ENCODE results near the gene AP5S1. TPM values are rescaled to one million over a fixed set of nuclear protein-coding genes. Genes with fewer than 3 reads are reported as not detected.

AP5S1 gene
- total RNA-seq, 1 donor from 2014 or later, result 13.4 TPM

DNA sequence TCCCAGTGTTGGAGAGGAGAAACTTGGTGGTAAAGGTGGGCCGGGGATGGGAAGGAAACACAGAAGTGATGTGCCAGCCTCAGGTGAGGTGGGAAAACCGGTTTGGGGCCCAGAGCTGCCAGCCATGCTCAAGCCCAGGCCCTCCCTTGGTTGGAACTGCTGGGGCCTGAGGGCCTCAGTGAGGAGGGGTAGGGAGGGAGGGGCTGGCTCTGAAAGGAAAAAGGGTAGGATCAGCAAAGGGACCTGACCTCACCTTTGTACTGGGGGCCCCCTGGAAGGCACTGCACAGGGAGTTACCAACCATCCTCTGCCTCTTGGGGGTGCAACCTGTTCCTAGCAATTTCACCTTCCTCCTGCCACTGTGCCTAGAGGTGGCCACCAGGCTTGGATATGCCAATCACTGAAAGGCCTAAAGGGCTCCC, 37.3 kb upstream of the AP5S1 start:
- H3K27me3 Mint-ChIP-seq, result peaks cover 2% of the 10 kb centered on the region
- no peak overlapping the region for H3K4me3 Mint-ChIP-seq
- TF ChIP-seq, protein P1, sequence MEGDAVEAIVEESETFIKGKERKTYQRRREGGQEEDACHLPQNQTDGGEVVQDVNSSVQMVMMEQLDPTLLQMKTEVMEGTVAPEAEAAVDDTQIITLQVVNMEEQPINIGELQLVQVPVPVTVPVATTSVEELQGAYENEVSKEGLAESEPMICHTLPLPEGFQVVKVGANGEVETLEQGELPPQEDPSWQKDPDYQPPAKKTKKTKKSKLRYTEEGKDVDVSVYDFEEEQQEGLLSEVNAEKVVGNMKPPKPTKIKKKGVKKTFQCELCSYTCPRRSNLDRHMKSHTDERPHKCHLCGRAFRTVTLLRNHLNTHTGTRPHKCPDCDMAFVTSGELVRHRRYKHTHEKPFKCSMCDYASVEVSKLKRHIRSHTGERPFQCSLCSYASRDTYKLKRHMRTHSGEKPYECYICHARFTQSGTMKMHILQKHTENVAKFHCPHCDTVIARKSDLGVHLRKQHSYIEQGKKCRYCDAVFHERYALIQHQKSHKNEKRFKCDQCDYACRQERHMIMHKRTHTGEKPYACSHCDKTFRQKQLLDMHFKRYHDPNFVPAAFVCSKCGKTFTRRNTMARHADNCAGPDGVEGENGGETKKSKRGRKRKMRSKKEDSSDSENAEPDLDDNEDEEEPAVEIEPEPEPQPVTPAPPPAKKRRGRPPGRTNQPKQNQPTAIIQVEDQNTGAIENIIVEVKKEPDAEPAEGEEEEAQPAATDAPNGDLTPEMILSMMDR (IDR thresholded peaks at IDR 0.05), result no peak
- H3K4me1 Mint-ChIP-seq, result peaks cover 48% of the 10 kb centered on the region
- DNase-seq (no peak), ATAC-seq (ENCODE audit: low read depth) (no peak)
- H3K27ac Mint-ChIP-seq, result peak overlapping the region; percentile 68
- POLR2A ChIA-PET, result interaction anchor here (0.7 to 2.5 kb wide), 3 partner anchors 12 to 38 kb away, joined by 3 to 16 read pairs (median 4); partner anchors contain the start of gene ADISSP
- peaks cover 7% of the 10 kb centered on the region for H3K36me3 Mint-ChIP-seq (ENCODE audit: low read depth)
- H3K9me3 Mint-ChIP-seq, result no peaks in the 10 kb centered on the region
- intact Hi-C loops (cut with micrococcal nuclease), result no loop called here
- CTCF ChIA-PET, result no interaction called here

DNA sequence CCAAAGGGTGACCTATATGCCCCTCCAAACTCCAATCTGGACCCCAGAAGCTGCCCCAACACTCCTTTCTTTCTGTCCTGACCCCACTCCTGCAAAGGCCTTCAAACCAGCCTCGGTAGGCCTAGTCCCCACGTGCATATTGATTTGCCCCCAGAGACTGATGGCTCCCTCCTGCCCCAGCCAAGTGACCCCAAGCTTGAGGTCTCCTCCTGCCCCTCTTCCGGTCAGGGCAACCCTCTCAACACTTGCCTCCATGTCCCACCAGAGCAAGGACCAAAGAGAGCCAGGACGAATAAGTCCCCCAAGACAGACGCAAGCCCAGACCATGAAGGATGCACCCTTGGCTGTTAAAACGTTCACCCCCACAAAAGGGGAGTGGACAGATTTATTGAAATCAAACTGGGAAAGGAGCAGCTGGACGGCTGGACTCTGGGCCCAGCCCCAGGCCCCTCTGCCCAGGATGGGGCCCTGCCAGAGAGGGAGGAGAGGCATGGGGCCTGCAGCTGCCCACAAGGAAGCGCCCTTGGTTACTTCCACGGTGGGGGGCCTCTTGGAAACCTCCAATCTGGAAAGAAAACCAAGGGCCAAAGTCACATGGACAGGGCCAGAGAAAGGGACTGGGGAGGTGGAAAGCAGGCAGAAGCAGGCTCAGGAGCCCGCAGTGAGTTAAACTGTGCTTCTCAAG, 36.7 kb upstream of the AP5S1 start:
- peaks cover 7% of the 10 kb centered on the region for H3K36me3 Mint-ChIP-seq (ENCODE audit: low read depth)
- no peak overlapping the region for H3K4me3 Mint-ChIP-seq
- H3K27ac Mint-ChIP-seq, result peak overlapping the region; percentile 68
- ChIA-PET POLR2A (interaction anchor here (0.6 to 1.1 kb wide), 3 partner anchors 12 to 624 kb away, joined by 3 to 8 read pairs (median 4); partner anchors contain the start of genes ADISSP, FASTKD5 and UBOX5), CTCF (no interaction called here)
- peaks cover under 1% of the 10 kb centered on the region for H3K27me3 Mint-ChIP-seq
- H3K9me3 Mint-ChIP-seq, result no peaks in the 10 kb centered on the region
- TF ChIP-seq, protein P1 (IDR thresholded peaks at IDR 0.05), result no peak
- H3K4me1 Mint-ChIP-seq, result peaks cover 46% of the 10 kb centered on the region
- ATAC-seq (ENCODE audit: low read depth), result no peak
- intact Hi-C loops (cut with micrococcal nuclease), result no loop called here
- no peak for DNase-seq

DNA sequence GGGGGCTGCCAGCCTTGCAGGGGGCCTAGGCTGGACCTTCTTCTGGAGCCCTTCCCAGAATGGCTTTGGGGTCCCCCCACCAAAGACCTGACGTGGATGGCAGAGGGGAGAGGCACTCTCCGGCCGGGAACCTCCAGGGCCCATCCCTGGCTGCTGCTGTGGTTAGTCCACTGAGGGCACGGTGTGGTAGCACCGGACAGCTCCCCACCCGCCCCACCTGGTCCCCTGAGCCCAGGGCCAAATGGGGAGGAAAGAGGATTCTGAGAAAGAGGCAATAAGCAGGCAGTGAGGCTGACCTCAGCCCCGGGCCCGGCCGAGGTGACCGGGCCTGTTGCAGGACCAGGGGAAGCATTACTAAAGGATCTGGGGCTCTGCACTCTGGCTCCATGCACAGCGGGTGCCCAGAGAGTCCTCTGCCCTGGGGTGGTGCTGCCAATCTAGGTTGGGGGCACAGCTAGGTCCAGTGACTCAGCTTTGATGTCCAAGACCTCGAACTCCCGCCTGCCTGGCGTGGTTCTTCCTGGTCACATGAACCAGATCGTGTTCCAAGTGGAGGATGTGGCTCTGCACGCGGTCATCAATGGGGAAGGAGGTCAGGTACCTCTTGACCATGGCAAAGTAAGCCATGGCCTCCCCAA, 36.0 kb upstream of the AP5S1 start:
- POLR2A ChIA-PET, result interaction anchor here (0.6 to 1.1 kb wide), 2 partner anchors 16 to 624 kb away, joined by 3 to 8 read pairs; partner anchors contain the start of genes ADISSP, FASTKD5 and UBOX5
- Mint-ChIP-seq H3K27me3 (no peaks in the 10 kb centered on the region), H3K4me1 (peaks cover 45% of the 10 kb centered on the region), H3K4me3 (peak overlapping the region; percentile 38), H3K27ac (peak overlapping the region; percentile 37), H3K36me3 (ENCODE audit: low read depth) (peaks cover 7% of the 10 kb centered on the region), H3K9me3 (no peaks in the 10 kb centered on the region)
- TF ChIP-seq, protein P1 (IDR thresholded peaks at IDR 0.05), result no peak
- intact Hi-C loops (cut with micrococcal nuclease), result no loop called here
- DNase-seq (no peak), ATAC-seq (ENCODE audit: low read depth) (no peak)
- CTCF ChIA-PET, result no interaction called here

DNA sequence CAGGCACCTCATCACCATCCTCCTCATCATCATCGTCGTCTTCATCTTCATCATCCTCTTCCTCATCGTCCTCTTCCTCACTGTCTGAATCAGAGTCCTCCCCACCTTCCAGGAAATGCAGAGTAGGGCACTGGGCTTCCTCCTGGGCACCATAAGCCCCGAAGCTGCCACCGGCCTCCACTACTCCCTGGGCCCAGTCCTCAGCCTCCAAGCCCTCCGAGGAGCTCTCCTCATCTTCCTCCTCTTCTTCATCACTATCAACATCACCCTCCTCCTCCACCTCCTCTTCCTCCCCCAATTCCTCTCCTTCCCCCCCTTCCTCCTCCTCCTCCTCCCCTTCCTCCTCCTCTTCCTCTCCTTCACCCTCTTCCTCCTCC, 35.5 kb upstream of the AP5S1 start:
- Mint-ChIP-seq H3K9me3 (no peaks in the 10 kb centered on the region), H3K4me1 (peaks cover 40% of the 10 kb centered on the region), H3K4me3 (peak overlapping the region; percentile 38), H3K27me3 (no peaks in the 10 kb centered on the region), H3K27ac (peak overlapping the region; percentile 37), H3K36me3 (ENCODE audit: low read depth) (peaks cover 7% of the 10 kb centered on the region)
- ATAC-seq (ENCODE audit: low read depth) (no peak), DNase-seq (no peak)
- ChIA-PET POLR2A (interaction anchor here (1.1 to 4.9 kb wide), 4 partner anchors 10 to 35 kb away, joined by 3 to 65 read pairs (median 23); partner anchors contain the start of genes ADISSP, AP5S1 and CDC25B), CTCF (interaction anchor here (4.7 kb wide), 1 partner anchor 69 kb away, joined by 46 read pairs; no protein-coding TSS in a partner anchor)
- intact Hi-C loops (cut with micrococcal nuclease), result no loop called here
- TF ChIP-seq, protein P1 (IDR thresholded peaks at IDR 0.05), result no peak
